Measurements from ENCODE around the gene CDH6.

The CDH6 gene

GRCh38 chr5:31217446-31217845, 24.0 kb downstream of the CDH6 start:
- Mint-ChIP-seq H3K4me1 (no peaks in the 10 kb centered on the region), H3K36me3 (ENCODE audit: low read depth) (no peaks in the 10 kb centered on the region)

GRCh38 chr5:31218978-31219377, 25.5 kb downstream of the CDH6 start:
- DNase-seq (no peak), ATAC-seq (no peak)
- Mint-ChIP-seq H3K27me3 (no peaks in the 10 kb centered on the region), H3K4me1 (no peaks in the 10 kb centered on the region), H3K4me3 (no peak overlapping the region), H3K36me3 (ENCODE audit: low read depth) (no peaks in the 10 kb centered on the region), H3K9me3 (no peaks in the 10 kb centered on the region), H3K27ac (no peak overlapping the region)

More at GRCh38 chr5:31217446-31217845, 24.0 kb downstream of the CDH6 start:
- Mint-ChIP-seq H3K27ac (no peak overlapping the region), H3K9me3 (no peaks in the 10 kb centered on the region), H3K27me3 (no peaks in the 10 kb centered on the region), H3K4me3 (no peak overlapping the region)
- ATAC-seq: no peak
- no peak for DNase-seq

GRCh38 chr5:31221001-31221400, 27.5 kb downstream of the CDH6 start:
- Mint-ChIP-seq H3K4me1 (no peaks in the 10 kb centered on the region), H3K27me3 (no peaks in the 10 kb centered on the region)
- ATAC-seq: no peak

GRCh38 chr5:31225118-31225517, 31.6 kb downstream of the CDH6 start:
- ATAC-seq (no peak), DNase-seq (no peak)
- Mint-ChIP-seq H3K9me3 (peaks cover 6% of the 10 kb centered on the region), H3K4me1 (no peaks in the 10 kb centered on the region), H3K4me3 (no peak overlapping the region), H3K27ac (no peak overlapping the region), H3K27me3 (no peaks in the 10 kb centered on the region), H3K36me3 (ENCODE audit: low read depth) (no peaks in the 10 kb centered on the region)

More at GRCh38 chr5:31221001-31221400, 27.5 kb downstream of the CDH6 start:
- no peaks in the 10 kb centered on the region for H3K36me3 Mint-ChIP-seq (ENCODE audit: low read depth)
- H3K27ac Mint-ChIP-seq: no peak overlapping the region
- no peak for DNase-seq
- no peaks in the 10 kb centered on the region for H3K9me3 Mint-ChIP-seq
- no peak overlapping the region for H3K4me3 Mint-ChIP-seq

- no peaks in the 10 kb centered on the region for H3K4me1 Mint-ChIP-seq
- no peak for ATAC-seq
- DNase-seq: no peak
- H3K27me3 Mint-ChIP-seq: no peaks in the 10 kb centered on the region
- no peak overlapping the region for H3K27ac Mint-ChIP-seq
- H3K36me3 Mint-ChIP-seq (ENCODE audit: low read depth): no peaks in the 10 kb centered on the region
- H3K9me3 Mint-ChIP-seq: peaks cover 6% of the 10 kb centered on the region
- no peak overlapping the region for H3K4me3 Mint-ChIP-seq
Measured at GRCh38 chr5:31225613-31226012, 32.1 kb downstream of the CDH6 start.

GRCh38 chr5:31226651-31227050, 33.2 kb downstream of the CDH6 start:
- no peak overlapping the region for H3K4me3 Mint-ChIP-seq
- H3K27ac Mint-ChIP-seq: no peak overlapping the region
- DNase-seq (no peak), ATAC-seq (no peak)
- H3K36me3 Mint-ChIP-seq (ENCODE audit: low read depth): no peaks in the 10 kb centered on the region
- no peaks in the 10 kb centered on the region for H3K4me1 Mint-ChIP-seq
- H3K9me3 Mint-ChIP-seq: peaks cover 6% of the 10 kb centered on the region
- H3K27me3 Mint-ChIP-seq: no peaks in the 10 kb centered on the region

GRCh38 chr5:31229266-31229665, 35.8 kb downstream of the CDH6 start:
- Mint-ChIP-seq H3K9me3 (peaks cover 6% of the 10 kb centered on the region), H3K27ac (no peak overlapping the region), H3K4me3 (no peak overlapping the region), H3K27me3 (peaks cover 3% of the 10 kb centered on the region), H3K4me1 (no peaks in the 10 kb centered on the region), H3K36me3 (ENCODE audit: low read depth) (no peaks in the 10 kb centered on the region)
- ATAC-seq (no peak), DNase-seq (no peak)

GRCh38 chr5:31231177-31231838, 37.8 kb downstream of the CDH6 start:
- ATAC-seq (no peak), DNase-seq (no peak)
- Mint-ChIP-seq H3K27ac (no peak overlapping the region), H3K4me3 (no peak overlapping the region), H3K36me3 (ENCODE audit: low read depth) (no peaks in the 10 kb centered on the region), H3K4me1 (no peaks in the 10 kb centered on the region), H3K9me3 (peaks cover 6% of the 10 kb centered on the region), H3K27me3 (peaks cover 3% of the 10 kb centered on the region)

GRCh38 chr5:31232273-31232888, 38.9 kb downstream of the CDH6 start:
- Mint-ChIP-seq H3K4me1 (no peaks in the 10 kb centered on the region), H3K9me3 (peaks cover 6% of the 10 kb centered on the region), H3K27ac (no peak overlapping the region), H3K36me3 (ENCODE audit: low read depth) (no peaks in the 10 kb centered on the region), H3K4me3 (no peak overlapping the region), H3K27me3 (peaks cover 3% of the 10 kb centered on the region)
- no peak for ATAC-seq
- DNase-seq: no peak

- Mint-ChIP-seq H3K27me3 (peaks cover 3% of the 10 kb centered on the region), H3K9me3 (no peaks in the 10 kb centered on the region), H3K4me3 (no peak overlapping the region), H3K36me3 (ENCODE audit: low read depth) (no peaks in the 10 kb centered on the region), H3K27ac (no peak overlapping the region), H3K4me1 (no peaks in the 10 kb centered on the region)
- DNase-seq (no peak), ATAC-seq (no peak)
Measured at GRCh38 chr5:31235381-31235780, 41.9 kb downstream of the CDH6 start.

GRCh38 chr5:31236339-31236738, 42.9 kb downstream of the CDH6 start:
- Mint-ChIP-seq H3K4me3 (no peak overlapping the region), H3K4me1 (no peaks in the 10 kb centered on the region), H3K27ac (no peak overlapping the region), H3K9me3 (no peaks in the 10 kb centered on the region), H3K36me3 (ENCODE audit: low read depth) (no peaks in the 10 kb centered on the region), H3K27me3 (peaks cover 3% of the 10 kb centered on the region)
- no peak for ATAC-seq
- no peak for DNase-seq

- no peaks in the 10 kb centered on the region for H3K36me3 Mint-ChIP-seq (ENCODE audit: low read depth)
- H3K4me1 Mint-ChIP-seq: no peaks in the 10 kb centered on the region
- no peak overlapping the region for H3K27ac Mint-ChIP-seq
- DNase-seq (no peak), ATAC-seq (no peak)
- H3K9me3 Mint-ChIP-seq: no peaks in the 10 kb centered on the region
- H3K27me3 Mint-ChIP-seq: peaks cover 3% of the 10 kb centered on the region
- H3K4me3 Mint-ChIP-seq: no peak overlapping the region
Measured at GRCh38 chr5:31237174-31237573, 43.7 kb downstream of the CDH6 start.

GRCh38 chr5:31238497-31238896, 45.0 kb downstream of the CDH6 start:
- ATAC-seq (no peak), DNase-seq (no peak)
- no peak overlapping the region for H3K27ac Mint-ChIP-seq
- H3K27me3 Mint-ChIP-seq: no peaks in the 10 kb centered on the region
- no peaks in the 10 kb centered on the region for H3K4me1 Mint-ChIP-seq
- H3K4me3 Mint-ChIP-seq: no peak overlapping the region
- no peaks in the 10 kb centered on the region for H3K36me3 Mint-ChIP-seq (ENCODE audit: low read depth)
- H3K9me3 Mint-ChIP-seq: no peaks in the 10 kb centered on the region

GRCh38 chr5:31244921-31245320, 51.4 kb downstream of the CDH6 start:
- ATAC-seq: no peak
- Mint-ChIP-seq H3K27ac (no peak overlapping the region), H3K27me3 (no peaks in the 10 kb centered on the region)

GRCh38 chr5:31247381-31247780, 53.9 kb downstream of the CDH6 start:
- no peaks in the 10 kb centered on the region for H3K36me3 Mint-ChIP-seq (ENCODE audit: low read depth)
- DNase-seq (no peak), ATAC-seq (no peak)
- no peaks in the 10 kb centered on the region for H3K4me1 Mint-ChIP-seq
- H3K27ac Mint-ChIP-seq: no peak overlapping the region
- H3K27me3 Mint-ChIP-seq: no peaks in the 10 kb centered on the region
- H3K4me3 Mint-ChIP-seq: no peak overlapping the region
- H3K9me3 Mint-ChIP-seq: no peaks in the 10 kb centered on the region

More at GRCh38 chr5:31244921-31245320, 51.4 kb downstream of the CDH6 start:
- no peaks in the 10 kb centered on the region for H3K36me3 Mint-ChIP-seq (ENCODE audit: low read depth)
- H3K4me3 Mint-ChIP-seq: no peak overlapping the region
- no peak for DNase-seq
- no peaks in the 10 kb centered on the region for H3K9me3 Mint-ChIP-seq
- no peaks in the 10 kb centered on the region for H3K4me1 Mint-ChIP-seq

All from activated naive CD8-positive, alpha-beta T cell treated with anti-CD3 and anti-CD28 coated beads, Interleukin-2, amount 50 U/mL, for 24 hours (primary cell).